ENCODE measurements around the gene B3GALT2. TPM values are rescaled to one million over a fixed set of nuclear protein-coding genes. Genes with fewer than 3 reads are reported as not detected.

Gene B3GALT2
- total and polyA plus RNA-seq, 2 of the 13 experiments (the other 11 are each of a cell fraction or from before 2014, with no cell fraction given), result not detected

DNA sequence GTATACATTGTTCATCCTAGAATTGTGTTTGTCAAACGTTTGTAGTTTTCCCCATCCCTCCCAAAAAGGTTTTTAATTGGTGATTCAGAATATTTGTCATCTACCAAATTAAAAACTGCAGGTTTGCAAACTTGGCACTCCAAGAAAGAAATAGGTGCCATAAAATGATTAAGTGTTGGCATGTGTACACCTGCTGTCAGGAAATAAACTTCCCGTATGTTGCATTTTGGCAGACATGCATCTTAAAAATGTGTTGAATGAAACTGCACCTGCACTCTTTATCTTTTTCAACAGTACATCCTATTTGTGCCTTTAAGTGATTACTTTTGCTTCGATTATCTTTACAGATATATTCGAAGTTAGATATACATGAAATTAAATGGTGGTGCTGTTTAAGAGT lies 7.3 kb downstream of the B3GALT2 start:
- Histone ChIP-seq H4K20me1 (ENCODE audit: insufficient read depth, low read length) (0 out of 2 replicates have a peak, but pooled peaks cover 4% of the 10 kb centered on the region), H3K4me2 (ENCODE audit: low read depth, low read length) (no peak overlapping the region), H3K9me3 (ENCODE audit: low read length) (no peaks in the 10 kb centered on the region), H3K79me2 (ENCODE audit: insufficient read depth, low read length) (peaks cover 15% of the 10 kb centered on the region), H2AFZ (ENCODE audit: low read length) (no peak overlapping the region), H3K9ac (ENCODE audit: insufficient read depth, low read depth, low read length) (no peak overlapping the region), H3K27ac (ENCODE audit: extremely low read length, insufficient read depth, low read length) (no peak overlapping the region), H3K4me1 (ENCODE audit: insufficient read depth, low read length) (no peaks in the 10 kb centered on the region), H3K4me3 (replicated peaks in 1 of 3; ENCODE audit: insufficient read depth in 1 of 3, low read depth in 2 of 3, low read length in 3 of 3) (no peak overlapping the region), H3K27me3 (ENCODE audit: control insufficient read depth in 1 of 2, insufficient read depth in 2 of 2, low read length in 2 of 2) (no peaks in the 10 kb centered on the region), H3K36me3 (replicated peaks in 1 of 2; ENCODE audit: control insufficient read depth in 1 of 2, insufficient read depth in 2 of 2, low read length in 2 of 2) (no peaks in the 10 kb centered on the region)
- BruUV-seq (replicated peaks), result no TSS peak
- POLR2A ChIA-PET, result no interaction called here
- ATAC-seq, result no peak
- WGBS (ENCODE audit: low lambda C conversion rate), result 96% methylated on average over 4 of the region's 4 CpGs
- no peak for DNase-seq (ENCODE audit: low spot score)
- intact Hi-C loops (cut with micrococcal nuclease; ENCODE audit: unreplicated experiment), result no loop called here
- in situ Hi-C loops (cut with HindIII; ENCODE audit: extremely low pct_ligation_motif_present, low pct_unique_long_range_greater_than_20kb), result no loop called here
- FAIRE-seq, result no peak
- CTCF ChIA-PET (ENCODE audit: low intra/inter-chr PET ratio, low total read pairs), result no interaction called here
- TF ChIP-seq, protein P1, sequence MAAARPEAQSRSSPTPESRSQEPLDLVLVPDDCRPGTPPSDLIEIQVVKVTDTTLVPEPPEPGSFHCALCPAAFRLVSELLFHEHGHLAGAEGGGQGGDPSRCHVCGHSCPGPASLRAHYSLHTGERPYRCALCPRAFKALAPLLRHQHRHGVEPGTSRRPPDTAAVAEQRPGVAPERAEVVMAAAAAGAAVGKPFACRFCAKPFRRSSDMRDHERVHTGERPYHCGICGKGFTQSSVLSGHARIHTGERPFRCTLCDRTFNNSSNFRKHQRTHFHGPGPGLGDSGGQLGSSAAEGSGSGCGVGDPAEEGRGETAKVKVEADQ (CRISPR knock-in tag; IDR thresholded peaks at IDR 0.05; ENCODE audit: borderline replicate concordance), result no peak
- TF ChIP-seq, protein P2, sequence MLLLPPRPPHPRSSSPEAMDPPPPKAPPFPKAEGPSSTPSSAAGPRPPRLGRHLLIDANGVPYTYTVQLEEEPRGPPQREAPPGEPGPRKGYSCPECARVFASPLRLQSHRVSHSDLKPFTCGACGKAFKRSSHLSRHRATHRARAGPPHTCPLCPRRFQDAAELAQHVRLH (CRISPR knock-in tag; IDR thresholded peaks at IDR 0.05; ENCODE audit: borderline replicate concordance, low read depth), result no peak
- TF ChIP-seq ZSCAN21 (CRISPR knock-in tag; IDR thresholded peaks at IDR 0.05; ENCODE audit: borderline replicate concordance) (no peak), NCOR1 (IDR thresholded peaks at IDR 0.05; ENCODE audit: borderline replicate concordance, low read length) (no peak), ZNF253 (CRISPR knock-in tag; IDR thresholded peaks at IDR 0.05; ENCODE audit: borderline replicate concordance) (no peak), MIXL1 (CRISPR knock-in tag; IDR thresholded peaks at IDR 0.05) (no peak), ZFAT (CRISPR knock-in tag; conservative IDR thresholded peaks at IDR 0.05) (no peak), ZNF891 (CRISPR knock-in tag; IDR thresholded peaks at IDR 0.05) (no peak), SP4 (CRISPR knock-in tag; IDR thresholded peaks at IDR 0.05) (no peak), POLR2G (IDR thresholded peaks at IDR 0.05; ENCODE audit: low read depth, low read length) (no peak), PRMT3 (CRISPR knock-in tag; IDR thresholded peaks at IDR 0.05; ENCODE audit: borderline replicate concordance, low read depth) (no peak), BORCS8-MEF2B (CRISPR knock-in tag; IDR thresholded peaks at IDR 0.05) (no peak), NFE2 (CRISPR knock-in tag; IDR thresholded peaks at IDR 0.05) (no peak)
- TF ChIP-seq, protein P3, sequence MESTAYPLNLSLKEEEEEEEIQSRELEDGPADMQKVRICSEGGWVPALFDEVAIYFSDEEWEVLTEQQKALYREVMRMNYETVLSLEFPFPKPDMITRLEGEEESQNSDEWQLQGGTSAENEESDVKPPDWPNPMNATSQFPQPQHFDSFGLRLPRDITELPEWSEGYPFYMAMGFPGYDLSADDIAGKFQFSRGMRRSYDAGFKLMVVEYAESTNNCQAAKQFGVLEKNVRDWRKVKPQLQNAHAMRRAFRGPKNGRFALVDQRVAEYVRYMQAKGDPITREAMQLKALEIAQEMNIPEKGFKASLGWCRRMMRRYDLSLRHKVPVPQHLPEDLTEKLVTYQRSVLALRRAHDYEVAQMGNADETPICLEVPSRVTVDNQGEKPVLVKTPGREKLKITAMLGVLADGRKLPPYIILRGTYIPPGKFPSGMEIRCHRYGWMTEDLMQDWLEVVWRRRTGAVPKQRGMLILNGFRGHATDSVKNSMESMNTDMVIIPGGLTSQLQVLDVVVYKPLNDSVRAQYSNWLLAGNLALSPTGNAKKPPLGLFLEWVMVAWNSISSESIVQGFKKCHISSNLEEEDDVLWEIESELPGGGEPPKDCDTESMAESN (CRISPR knock-in tag; conservative IDR thresholded peaks at IDR 0.05), result no peak
- TF ChIP-seq, protein P4, sequence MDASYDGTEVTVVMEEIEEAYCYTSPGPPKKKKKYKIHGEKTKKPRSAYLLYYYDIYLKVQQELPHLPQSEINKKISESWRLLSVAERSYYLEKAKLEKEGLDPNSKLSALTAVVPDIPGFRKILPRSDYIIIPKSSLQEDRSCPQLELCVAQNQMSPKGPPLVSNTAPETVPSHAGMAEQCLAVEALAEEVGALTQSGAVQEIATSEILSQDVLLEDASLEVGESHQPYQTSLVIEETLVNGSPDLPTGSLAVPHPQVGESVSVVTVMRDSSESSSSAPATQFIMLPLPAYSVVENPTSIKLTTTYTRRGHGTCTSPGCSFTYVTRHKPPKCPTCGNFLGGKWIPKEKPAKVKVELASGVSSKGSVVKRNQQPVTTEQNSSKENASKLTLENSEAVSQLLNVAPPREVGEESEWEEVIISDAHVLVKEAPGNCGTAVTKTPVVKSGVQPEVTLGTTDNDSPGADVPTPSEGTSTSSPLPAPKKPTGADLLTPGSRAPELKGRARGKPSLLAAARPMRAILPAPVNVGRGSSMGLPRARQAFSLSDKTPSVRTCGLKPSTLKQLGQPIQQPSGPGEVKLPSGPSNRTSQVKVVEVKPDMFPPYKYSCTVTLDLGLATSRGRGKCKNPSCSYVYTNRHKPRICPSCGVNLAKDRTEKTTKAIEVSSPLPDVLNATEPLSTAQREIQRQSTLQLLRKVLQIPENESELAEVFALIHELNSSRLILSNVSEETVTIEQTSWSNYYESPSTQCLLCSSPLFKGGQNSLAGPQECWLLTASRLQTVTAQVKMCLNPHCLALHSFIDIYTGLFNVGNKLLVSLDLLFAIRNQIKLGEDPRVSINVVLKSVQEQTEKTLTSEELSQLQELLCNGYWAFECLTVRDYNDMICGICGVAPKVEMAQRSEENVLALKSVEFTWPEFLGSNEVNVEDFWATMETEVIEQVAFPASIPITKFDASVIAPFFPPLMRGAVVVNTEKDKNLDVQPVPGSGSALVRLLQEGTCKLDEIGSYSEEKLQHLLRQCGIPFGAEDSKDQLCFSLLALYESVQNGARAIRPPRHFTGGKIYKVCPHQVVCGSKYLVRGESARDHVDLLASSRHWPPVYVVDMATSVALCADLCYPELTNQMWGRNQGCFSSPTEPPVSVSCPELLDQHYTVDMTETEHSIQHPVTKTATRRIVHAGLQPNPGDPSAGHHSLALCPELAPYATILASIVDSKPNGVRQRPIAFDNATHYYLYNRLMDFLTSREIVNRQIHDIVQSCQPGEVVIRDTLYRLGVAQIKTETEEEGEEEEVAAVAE (CRISPR knock-in tag; IDR thresholded peaks at IDR 0.05; ENCODE audit: borderline replicate concordance), result no peak

All from HepG2 (cell line).